HepG2 (cell line): ENCODE measurements around the gene KATNB1. TPM values are rescaled to one million over a fixed set of nuclear protein-coding genes. Genes with fewer than 3 reads are reported as not detected.

Experiments used
- CCAR2 ChIP-seq: fragments of 200-400 bp; formaldehyde crosslinking; optimal IDR thresholded peaks from 2 replicates; pipeline ENCODE3; 2018; ENCODE audit warnings: low read depth, mild to moderate bottlenecking, low read length, moderate library complexity
- GATAD2A ChIP-seq: IDR thresholded peaks from 2 replicates; pipeline ENCODE4 v1.6.1; 2016
- HIVEP1 ChIP-seq: sonication (generic); formaldehyde crosslinking; IDR thresholded peaks from 2 replicates; pipeline ENCODE4 v1.4.0; 2020; ENCODE audit warnings: mild to moderate bottlenecking, missing genetic modification reagents
- IKZF1 ChIP-seq: fragments of 450-650 bp; IDR thresholded peaks from 2 replicates; pipeline ENCODE4 v1.7.1; 2016
- LCORL ChIP-seq, 2 experiments: fragments of 450-650 bp in 1 of 2; sonication (generic) in 1 of 2; formaldehyde crosslinking in 1 of 2; IDR thresholded peaks; 2 replicates each; pipeline versions ENCODE4 v1.5.0 to v1.6.1; 2017 to 2020; ENCODE audit warnings: antibody characterized with exemption in 1 of 2, missing genetic modification reagents in 1 of 2
- MZF1 ChIP-seq: sonication (generic); formaldehyde crosslinking; IDR thresholded peaks from 2 replicates; pipeline ENCODE4 v1.8.1; 2023; ENCODE audit warnings: mild to moderate bottlenecking, missing genetic modification reagents, borderline replicate concordance
- PTBP1 ChIP-seq: fragments of 200-400 bp; formaldehyde crosslinking; IDR thresholded peaks from 2 replicates; pipeline ENCODE4 v1.6.1; 2018; ENCODE audit warnings: low read length, low read depth; ENCODE audit not compliant: poor library complexity, severe bottlenecking
- RBFOX2 ChIP-seq: fragments of 200-400 bp; formaldehyde crosslinking; IDR thresholded peaks from 2 replicates; pipeline ENCODE4 v1.6.1; 2017; ENCODE audit warnings: low read depth, mild to moderate bottlenecking, low read length
- RFXAP ChIP-seq: sonication (generic); formaldehyde crosslinking; IDR thresholded peaks from 2 replicates; pipeline ENCODE4 v1.4.0; 2020; ENCODE audit warnings: missing genetic modification reagents, borderline replicate concordance
- RORA ChIP-seq: sonication (generic); formaldehyde crosslinking; IDR thresholded peaks from 2 replicates; pipeline ENCODE4 v1.5.0; 2020; ENCODE audit warnings: mild to moderate bottlenecking, missing genetic modification reagents, moderate library complexity
- XBP1 ChIP-seq: sonication (generic); formaldehyde crosslinking; IDR thresholded peaks from 2 replicates; pipeline ENCODE4 v1.5.0; 2020; ENCODE audit warnings: missing genetic modification reagents
- ZFP90 ChIP-seq: sonication (generic); formaldehyde crosslinking; IDR thresholded peaks from 2 replicates; pipeline ENCODE4 v1.8.0; 2022; ENCODE audit warnings: missing genetic modification reagents, mild to moderate bottlenecking, inconsistent platforms, borderline replicate concordance
- ZNF101 ChIP-seq: sonication (generic); formaldehyde crosslinking; IDR thresholded peaks from 2 replicates; pipeline ENCODE4 v1.4.0; 2020; ENCODE audit warnings: mild to moderate bottlenecking, low read depth, missing genetic modification reagents, borderline replicate concordance
- ZNF501 ChIP-seq: sonication (generic); formaldehyde crosslinking; IDR thresholded peaks from 2 replicates; pipeline ENCODE4 v1.5.1; 2020; ENCODE audit warnings: mild to moderate bottlenecking, moderate library complexity, missing genetic modification reagents
- ZNF672 ChIP-seq: sonication (generic); formaldehyde crosslinking; IDR thresholded peaks from 2 replicates; pipeline ENCODE4 v1.8.1; 2022; ENCODE audit warnings: missing genetic modification reagents
- ZNF7 ChIP-seq: IDR thresholded peaks from 2 replicates; pipeline ENCODE4 v1.6.1; 2016; ENCODE audit warnings: missing biosample characterization, missing genetic modification reagents
- ZNF83 ChIP-seq: sonication (generic); formaldehyde crosslinking; IDR thresholded peaks from 2 replicates; pipeline ENCODE4 v1.4.0; 2020; ENCODE audit warnings: missing genetic modification reagents, mild to moderate bottlenecking, borderline replicate concordance
- polyA plus RNA-seq, 8 experiments: library from polyadenylated mRNA; depleted of rRNA in 3 of 8; stranded (reverse) in 7 of 8; unstranded in 1 of 8; fragments of >200 nt; fragmentation: Illumina TruSeq in 4 of 8; extraction: Trizol in 4 of 8; gene quantifications; 2 replicates each; pipeline versions ENCODE4 v1.2.1 to v1.2.3, GENCODE V29; 2011 to 2016; ENCODE audit warnings: low read depth in 4 of 8, missing spikeins in 1 of 8, mixed read lengths in 1 of 8; ENCODE audit not compliant: insufficient read depth in 1 of 8
- total RNA-seq, 5 experiments: library from RNA; depleted of rRNA; stranded (reverse); fragments of >200 nt; fragmentation: Illumina TruSeq; extraction: Trizol; gene quantifications; 2 replicates each; pipeline ENCODE4 v1.2.3, GENCODE V29; 2016; ENCODE audit warnings: low read depth in 1 of 5
- TF ChIP-seq, protein P1 (sequence below): sonication (generic); formaldehyde crosslinking; IDR thresholded peaks from 2 replicates; pipeline ENCODE4 v1.4.0; 2020; ENCODE audit warnings: missing genetic modification reagents
- TF ChIP-seq, protein P2 (sequence below): sonication (generic); formaldehyde crosslinking; IDR thresholded peaks from 2 replicates; pipeline ENCODE4 v1.5.1; 2020; ENCODE audit warnings: missing genetic modification reagents, mild to moderate bottlenecking, borderline replicate concordance
- TF ChIP-seq, protein P3 (sequence below): sonication (generic); formaldehyde crosslinking; IDR thresholded peaks from 2 replicates; pipeline ENCODE4 v1.4.0; 2020; ENCODE audit warnings: missing genetic modification reagents
- TF ChIP-seq, protein P4 (sequence below): sonication (generic); formaldehyde crosslinking; IDR thresholded peaks from 2 replicates; pipeline ENCODE4 v1.9.0; 2021; ENCODE audit warnings: missing genetic modification reagents, borderline replicate concordance

Gene KATNB1
- total and polyA plus RNA-seq, 2 of the 13 experiments (the other 11 are each of a cell fraction or from before 2014, with no cell fraction given), result 31.5 to 43.5 TPM

DNA sequence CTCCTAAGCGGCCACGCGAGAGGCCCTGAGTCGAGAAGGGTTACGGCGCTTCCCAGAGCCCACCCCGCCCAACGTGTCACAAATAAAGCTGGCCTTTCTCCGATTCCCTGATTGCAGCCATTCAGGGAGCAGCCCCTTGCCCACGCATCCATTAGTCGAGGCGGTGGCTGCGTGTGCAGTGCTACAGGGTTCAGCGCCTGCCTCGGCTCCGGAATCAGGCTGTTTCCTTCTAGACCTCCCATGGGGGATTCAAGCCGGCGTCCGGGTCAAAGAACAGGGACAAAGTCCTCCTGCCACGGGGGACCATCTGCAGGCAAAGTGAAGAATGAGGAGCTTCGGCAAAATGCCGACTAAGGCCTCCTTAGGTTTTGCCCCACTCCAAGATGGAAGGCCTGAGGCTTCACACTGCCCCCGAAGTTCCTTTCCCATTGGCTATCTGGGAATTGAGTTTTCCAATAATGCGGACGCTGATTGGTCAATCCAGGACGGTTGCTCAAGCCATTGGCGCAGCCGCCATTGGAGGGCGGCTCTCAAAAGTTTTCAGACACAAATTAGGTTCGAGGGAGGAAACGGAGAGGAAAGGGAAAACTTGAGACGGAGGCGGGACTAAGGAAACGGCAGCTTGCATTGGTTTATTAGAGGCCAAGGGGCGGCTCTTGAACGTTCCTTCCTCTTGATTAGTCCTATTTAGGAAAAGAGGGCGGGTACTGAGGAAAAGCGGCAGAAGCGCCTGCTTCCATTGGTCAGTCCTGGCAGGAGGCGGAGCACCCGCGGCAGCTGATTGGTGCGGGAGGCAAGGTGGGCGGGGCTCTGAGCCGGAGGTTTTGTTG lies 430 bp upstream of the KATNB1 start (continued):
- TF ChIP-seq ZNF501 (CRISPR knock-in tag), result peak; percentile 93
- TF ChIP-seq, protein P1, sequence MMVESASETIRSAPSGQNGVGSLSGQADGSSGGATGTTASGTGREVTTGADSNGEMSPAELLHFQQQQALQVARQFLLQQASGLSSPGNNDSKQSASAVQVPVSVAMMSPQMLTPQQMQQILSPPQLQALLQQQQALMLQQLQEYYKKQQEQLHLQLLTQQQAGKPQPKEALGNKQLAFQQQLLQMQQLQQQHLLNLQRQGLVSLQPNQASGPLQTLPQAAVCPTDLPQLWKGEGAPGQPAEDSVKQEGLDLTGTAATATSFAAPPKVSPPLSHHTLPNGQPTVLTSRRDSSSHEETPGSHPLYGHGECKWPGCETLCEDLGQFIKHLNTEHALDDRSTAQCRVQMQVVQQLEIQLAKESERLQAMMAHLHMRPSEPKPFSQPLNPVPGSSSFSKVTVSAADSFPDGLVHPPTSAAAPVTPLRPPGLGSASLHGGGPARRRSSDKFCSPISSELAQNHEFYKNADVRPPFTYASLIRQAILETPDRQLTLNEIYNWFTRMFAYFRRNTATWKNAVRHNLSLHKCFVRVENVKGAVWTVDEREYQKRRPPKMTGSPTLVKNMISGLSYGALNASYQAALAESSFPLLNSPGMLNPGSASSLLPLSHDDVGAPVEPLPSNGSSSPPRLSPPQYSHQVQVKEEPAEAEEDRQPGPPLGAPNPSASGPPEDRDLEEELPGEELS, result no peak
- no peak for TF ChIP-seq ZNF101 (CRISPR knock-in tag)
- no peak for TF ChIP-seq ZNF7 (CRISPR knock-in tag)
- peak; percentile 42 for TF ChIP-seq CCAR2
- peak; percentile 50; the same call in 1 of the 2 replicates for TF ChIP-seq LCORL (IDR thresholded peaks at IDR 0.05)
- peak; percentile 73 for TF ChIP-seq LCORL (CRISPR knock-in tag; IDR thresholded peaks at IDR 0.05)
- peak; percentile 69; the same call in 1 of the 2 replicates for TF ChIP-seq RFXAP (CRISPR knock-in tag)
- no peak for TF ChIP-seq ZNF672 (CRISPR knock-in tag)
- no peak for TF ChIP-seq IKZF1
- TF ChIP-seq ZNF83 (CRISPR knock-in tag), result no peak
- TF ChIP-seq GATAD2A (CRISPR knock-in tag), result peak; percentile 35
- no peak for TF ChIP-seq MZF1 (CRISPR knock-in tag)
- TF ChIP-seq, protein P2, sequence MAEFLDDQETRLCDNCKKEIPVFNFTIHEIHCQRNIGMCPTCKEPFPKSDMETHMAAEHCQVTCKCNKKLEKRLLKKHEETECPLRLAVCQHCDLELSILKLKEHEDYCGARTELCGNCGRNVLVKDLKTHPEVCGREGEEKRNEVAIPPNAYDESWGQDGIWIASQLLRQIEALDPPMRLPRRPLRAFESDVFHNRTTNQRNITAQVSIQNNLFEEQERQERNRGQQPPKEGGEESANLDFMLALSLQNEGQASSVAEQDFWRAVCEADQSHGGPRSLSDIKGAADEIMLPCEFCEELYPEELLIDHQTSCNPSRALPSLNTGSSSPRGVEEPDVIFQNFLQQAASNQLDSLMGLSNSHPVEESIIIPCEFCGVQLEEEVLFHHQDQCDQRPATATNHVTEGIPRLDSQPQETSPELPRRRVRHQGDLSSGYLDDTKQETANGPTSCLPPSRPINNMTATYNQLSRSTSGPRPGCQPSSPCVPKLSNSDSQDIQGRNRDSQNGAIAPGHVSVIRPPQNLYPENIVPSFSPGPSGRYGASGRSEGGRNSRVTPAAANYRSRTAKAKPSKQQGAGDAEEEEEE, result no peak
- no peak for TF ChIP-seq RORA
- peak; percentile 69; the same call in 1 of the 2 replicates for TF ChIP-seq XBP1 (CRISPR knock-in tag)
- TF ChIP-seq HIVEP1 (CRISPR knock-in tag), result no peak
- TF ChIP-seq, protein P3, sequence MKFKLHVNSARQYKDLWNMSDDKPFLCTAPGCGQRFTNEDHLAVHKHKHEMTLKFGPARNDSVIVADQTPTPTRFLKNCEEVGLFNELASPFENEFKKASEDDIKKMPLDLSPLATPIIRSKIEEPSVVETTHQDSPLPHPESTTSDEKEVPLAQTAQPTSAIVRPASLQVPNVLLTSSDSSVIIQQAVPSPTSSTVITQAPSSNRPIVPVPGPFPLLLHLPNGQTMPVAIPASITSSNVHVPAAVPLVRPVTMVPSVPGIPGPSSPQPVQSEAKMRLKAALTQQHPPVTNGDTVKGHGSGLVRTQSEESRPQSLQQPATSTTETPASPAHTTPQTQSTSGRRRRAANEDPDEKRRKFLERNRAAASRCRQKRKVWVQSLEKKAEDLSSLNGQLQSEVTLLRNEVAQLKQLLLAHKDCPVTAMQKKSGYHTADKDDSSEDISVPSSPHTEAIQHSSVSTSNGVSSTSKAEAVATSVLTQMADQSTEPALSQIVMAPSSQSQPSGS (CRISPR knock-in tag), result no peak; the same call in 1 of the 2 replicates
- no peak for TF ChIP-seq PTBP1
- no peak; the same call in 1 of the 2 replicates for TF ChIP-seq ZFP90 (CRISPR knock-in tag)
- TF ChIP-seq, protein P4, sequence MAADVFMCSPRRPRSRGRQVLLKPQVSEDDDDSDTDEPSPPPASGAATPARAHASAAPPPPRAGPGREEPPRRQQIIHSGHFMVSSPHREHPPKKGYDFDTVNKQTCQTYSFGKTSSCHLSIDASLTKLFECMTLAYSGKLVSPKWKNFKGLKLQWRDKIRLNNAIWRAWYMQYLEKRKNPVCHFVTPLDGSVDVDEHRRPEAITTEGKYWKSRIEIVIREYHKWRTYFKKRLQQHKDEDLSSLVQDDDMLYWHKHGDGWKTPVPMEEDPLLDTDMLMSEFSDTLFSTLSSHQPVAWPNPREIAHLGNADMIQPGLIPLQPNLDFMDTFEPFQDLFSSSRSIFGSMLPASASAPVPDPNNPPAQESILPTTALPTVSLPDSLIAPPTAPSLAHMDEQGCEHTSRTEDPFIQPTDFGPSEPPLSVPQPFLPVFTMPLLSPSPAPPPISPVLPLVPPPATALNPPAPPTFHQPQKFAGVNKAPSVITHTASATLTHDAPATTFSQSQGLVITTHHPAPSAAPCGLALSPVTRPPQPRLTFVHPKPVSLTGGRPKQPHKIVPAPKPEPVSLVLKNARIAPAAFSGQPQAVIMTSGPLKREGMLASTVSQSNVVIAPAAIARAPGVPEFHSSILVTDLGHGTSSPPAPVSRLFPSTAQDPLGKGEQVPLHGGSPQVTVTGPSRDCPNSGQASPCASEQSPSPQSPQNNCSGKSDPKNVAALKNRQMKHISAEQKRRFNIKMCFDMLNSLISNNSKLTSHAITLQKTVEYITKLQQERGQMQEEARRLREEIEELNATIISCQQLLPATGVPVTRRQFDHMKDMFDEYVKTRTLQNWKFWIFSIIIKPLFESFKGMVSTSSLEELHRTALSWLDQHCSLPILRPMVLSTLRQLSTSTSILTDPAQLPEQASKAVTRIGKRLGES (CRISPR knock-in tag), result no peak
- peak; percentile 10 for TF ChIP-seq RBFOX2
